ENCODE measurements around the gene EARS2.

DNA sequence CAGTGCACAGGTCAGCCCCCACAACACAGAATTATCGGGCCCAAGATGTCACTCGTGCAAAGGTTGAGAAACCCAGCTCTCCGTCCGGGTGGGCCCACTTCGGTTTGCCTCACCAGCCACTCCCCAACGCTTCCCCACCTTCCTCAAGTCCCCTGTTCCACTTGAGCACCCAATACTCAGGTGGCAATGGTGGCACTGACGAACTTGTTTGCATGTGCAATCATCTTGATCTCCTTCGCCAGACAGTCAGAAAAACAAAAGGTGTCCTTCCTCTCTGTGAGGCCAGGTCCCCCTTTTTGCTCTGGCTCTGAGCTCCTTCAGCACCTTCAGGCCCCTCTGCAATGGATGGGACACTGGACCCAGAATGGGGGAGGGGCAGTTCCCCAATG, 50.5 kb downstream of the EARS2 start:
- TF ChIP-seq CTCF (IDR thresholded peaks at IDR 0.05 in 8 of 11, conservative IDR thresholded peaks at IDR 0.05 in 3 of 11) (no peak), POLR2AphosphoS5 (IDR thresholded peaks at IDR 0.05) (peak in 2 of 3 donors; percentile 64 to 84)
